NCI-H146 (cell line): ENCODE data around the gene HOXC4.
"Not testable (repeated sequence)": the region's sequence is repeated elsewhere in the genome, so short reads cannot be mapped to it uniquely, and the experiment has no call there.

ENCODE experiments used
- DNase-seq: peaks from one replicate; lab custom pipeline; 2025; lab: John Stamatoyannopoulos, UW

The HOXC4 gene

DNA sequence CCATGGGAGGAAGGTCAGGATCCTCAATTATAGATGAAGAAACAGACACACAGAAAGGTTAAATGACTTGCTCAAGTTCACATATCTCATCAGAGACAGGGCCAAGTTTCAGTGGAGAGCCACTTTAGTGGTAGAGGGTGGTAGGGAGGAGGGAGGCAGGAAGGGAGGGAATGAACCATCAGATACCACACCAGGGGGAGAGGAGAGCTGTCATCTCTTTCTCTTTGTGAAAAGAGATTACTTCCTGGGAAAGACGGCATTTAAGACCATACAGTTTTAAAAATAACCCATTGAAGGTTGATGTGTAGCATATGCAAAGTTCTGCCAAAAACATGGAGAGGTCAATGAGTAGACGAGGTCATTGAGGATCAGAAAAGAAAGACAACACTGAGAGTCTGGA, 39.3 kb downstream of the HOXC4 start:
- DNase-seq = not testable (repeated sequence)

DNA sequence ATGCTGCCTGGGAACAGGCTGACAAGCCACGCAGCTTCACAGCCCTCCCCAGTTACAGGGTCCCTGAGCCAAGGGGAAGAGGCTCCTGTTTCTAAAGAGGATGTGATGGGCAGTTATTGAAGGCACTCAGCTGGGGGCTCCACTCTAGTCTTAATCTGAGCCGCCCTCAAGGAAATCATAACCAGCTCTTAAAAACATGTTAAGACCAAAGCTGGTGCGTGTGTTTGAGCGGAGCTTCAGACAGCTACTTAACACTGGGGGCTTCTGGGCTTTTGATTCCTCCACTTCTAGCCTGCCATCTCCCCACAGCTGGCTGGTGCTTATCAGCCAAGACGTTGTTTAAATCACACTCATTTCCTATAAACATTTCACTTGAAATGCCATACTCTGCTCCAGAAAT, 42.3 kb downstream of the HOXC4 start:
- DNase-seq = not testable (repeated sequence)

DNA sequence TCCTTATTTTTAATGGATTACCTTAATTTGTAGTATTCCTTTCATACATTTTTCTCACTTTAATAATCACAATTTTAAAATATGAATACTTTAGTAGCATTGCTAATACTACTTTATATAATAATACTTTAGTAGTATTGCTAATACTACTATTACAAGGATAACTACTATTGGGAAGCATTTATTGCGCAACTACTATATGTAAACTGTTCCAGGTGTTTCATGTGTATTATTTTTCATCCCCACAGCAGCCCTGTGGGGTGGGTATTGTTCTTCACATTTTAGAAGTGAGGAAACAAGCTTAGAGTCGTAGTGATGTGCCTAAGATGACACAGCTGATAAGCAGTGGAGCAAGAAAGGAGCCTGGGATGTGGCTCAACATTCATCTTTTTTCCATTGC, 45.0 kb downstream of the HOXC4 start:
- not testable (repeated sequence) for DNase-seq

DNA sequence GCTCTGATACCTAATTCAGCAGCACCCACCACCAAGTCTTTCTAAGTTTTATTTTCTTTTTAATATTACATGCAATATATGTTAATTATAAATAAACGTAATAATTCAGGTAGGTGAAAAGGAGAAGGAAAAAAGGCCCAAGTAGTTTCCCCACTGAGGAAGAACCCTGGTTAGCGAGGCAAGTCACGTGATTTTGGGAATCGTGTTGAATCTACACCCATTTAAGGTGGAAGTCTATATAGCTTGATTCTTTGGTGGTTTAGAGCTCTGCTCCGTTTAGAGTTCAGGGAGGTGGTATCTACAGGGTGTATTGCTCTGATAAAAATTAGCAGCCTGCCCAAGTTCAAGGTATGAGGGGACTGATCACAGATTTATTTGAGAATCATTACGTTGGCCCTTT, 47.0 kb downstream of the HOXC4 start:
- DNase-seq = not testable (repeated sequence)

DNA sequence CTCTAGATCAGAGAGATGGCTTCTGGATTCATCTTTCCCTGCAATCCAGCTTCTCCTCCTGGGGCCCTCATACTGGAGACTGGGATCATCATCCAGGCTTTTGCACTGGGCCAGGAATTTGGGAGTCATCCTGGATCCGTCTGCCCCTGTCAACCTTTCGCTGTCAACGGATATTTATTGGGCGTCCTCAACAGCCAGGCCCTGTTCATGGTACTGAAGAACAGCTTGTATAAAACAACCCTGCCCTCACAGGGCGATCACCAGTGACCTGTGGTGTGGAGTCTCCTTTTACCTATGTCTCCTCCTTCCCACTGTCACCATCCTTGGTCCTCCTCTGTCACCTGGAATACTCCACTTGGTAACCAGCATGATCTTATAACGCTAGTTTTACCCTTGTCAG, 48.6 kb downstream of the HOXC4 start:
- not testable (repeated sequence) for DNase-seq

DNA sequence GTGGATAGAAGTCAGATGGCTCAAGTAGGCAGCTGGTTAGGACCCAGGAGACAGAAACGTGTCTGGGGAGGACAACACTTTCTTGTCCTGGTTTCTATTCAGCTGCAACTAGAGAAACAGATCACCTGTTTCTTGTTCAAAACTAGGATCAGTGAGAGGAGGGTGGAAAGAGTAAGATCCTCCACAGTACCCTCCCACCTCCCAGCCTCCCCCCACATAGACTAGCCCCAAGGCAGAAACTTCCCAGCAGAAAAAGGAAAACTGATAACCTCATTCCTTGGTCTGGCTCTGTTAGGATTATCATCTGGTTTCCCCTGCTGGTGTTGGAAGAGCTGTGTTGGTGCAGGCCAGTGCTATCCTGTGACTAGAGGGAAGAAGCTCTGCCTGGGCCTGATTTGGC, 50.2 kb downstream of the HOXC4 start:
- not testable (repeated sequence) for DNase-seq
